Activated CD4-positive, alpha-beta T cell treated with anti-CD3 and anti-CD28 coated beads for 1 hour (primary cell): ENCODE measurements around the gene IPO13.

Experiments
- DNase-seq: peaks from one replicate; pipeline ENCODE4 v3.0.0-alpha.2; 2020

The IPO13 gene

GRCh38 chr1:43976045-43976444, 29.3 kb downstream of the IPO13 start:
- no peak for DNase-seq

- DNase-seq, result no peak
Measured at GRCh38 chr1:43976890-43977289, 30.1 kb downstream of the IPO13 start.

GRCh38 chr1:43977376-43978263, 30.9 kb downstream of the IPO13 start:
- no peak for DNase-seq

- DNase-seq, result no peak
Measured at GRCh38 chr1:43978264-43978550, 31.5 kb downstream of the IPO13 start.

GRCh38 chr1:43978551-43979260, 32.0 kb downstream of the IPO13 start, which contains the start of gene B4GALT2:
Gene B4GALT2, plus strand, starts transcription at chr1:43979210. Its CDS starts 1,951 bp downstream, at chr1:43981161.
- no peak for DNase-seq

- no peak for DNase-seq
Measured at GRCh38 chr1:43979261-43979527, 32.4 kb downstream of the IPO13 start.

- DNase-seq, result no peak
Measured at GRCh38 chr1:43979528-43980254, 32.9 kb downstream of the IPO13 start.

GRCh38 chr1:43980255-43981134, 33.7 kb downstream of the IPO13 start:
- DNase-seq, result no peak

GRCh38 chr1:43981135-43981491, 34.4 kb downstream of the IPO13 start:
- no peak for DNase-seq

GRCh38 chr1:43981636-43982035, 34.9 kb downstream of the IPO13 start:
- no peak for DNase-seq

- no peak for DNase-seq
Measured at GRCh38 chr1:43982241-43982640, 35.5 kb downstream of the IPO13 start.

GRCh38 chr1:43982808-43983207, 36.1 kb downstream of the IPO13 start:
- no peak for DNase-seq

GRCh38 chr1:43983253-43983899, 36.6 kb downstream of the IPO13 start:
- DNase-seq, result no peak

GRCh38 chr1:43984855-43985254, 38.1 kb downstream of the IPO13 start:
- no peak for DNase-seq

GRCh38 chr1:43985984-43986595, 39.3 kb downstream of the IPO13 start:
- DNase-seq, result no peak

- no peak for DNase-seq
Measured at GRCh38 chr1:43986712-43987111, 40.0 kb downstream of the IPO13 start.

GRCh38 chr1:43987159-43987902, 40.6 kb downstream of the IPO13 start:
- DNase-seq, result no peak

GRCh38 chr1:43990271-43991199, 43.8 kb downstream of the IPO13 start:
- no peak for DNase-seq

- no peak for DNase-seq
Measured at GRCh38 chr1:43991200-43991475, 44.4 kb downstream of the IPO13 start.

- peak; percentile 54 for DNase-seq
Measured at GRCh38 chr1:43991476-43992231, 44.9 kb downstream of the IPO13 start, which contains the start of gene CCDC24. Gene CCDC24, plus strand, starts transcription at chr1:43991599. Its CDS starts 280 bp downstream, at chr1:43991879.
